Measurements from ENCODE around the gene CORO6. TPM values are rescaled to one million over a fixed set of nuclear protein-coding genes. Genes with fewer than 3 reads are reported as not detected.
A peak's percentile ranks its signal among the peaks of the same experiment; 100 is the strongest.

The CORO6 gene
- total RNA-seq, 4 donors from 2014 or later, result 12.2 to 37.4 (median 13.9) TPM

DNA sequence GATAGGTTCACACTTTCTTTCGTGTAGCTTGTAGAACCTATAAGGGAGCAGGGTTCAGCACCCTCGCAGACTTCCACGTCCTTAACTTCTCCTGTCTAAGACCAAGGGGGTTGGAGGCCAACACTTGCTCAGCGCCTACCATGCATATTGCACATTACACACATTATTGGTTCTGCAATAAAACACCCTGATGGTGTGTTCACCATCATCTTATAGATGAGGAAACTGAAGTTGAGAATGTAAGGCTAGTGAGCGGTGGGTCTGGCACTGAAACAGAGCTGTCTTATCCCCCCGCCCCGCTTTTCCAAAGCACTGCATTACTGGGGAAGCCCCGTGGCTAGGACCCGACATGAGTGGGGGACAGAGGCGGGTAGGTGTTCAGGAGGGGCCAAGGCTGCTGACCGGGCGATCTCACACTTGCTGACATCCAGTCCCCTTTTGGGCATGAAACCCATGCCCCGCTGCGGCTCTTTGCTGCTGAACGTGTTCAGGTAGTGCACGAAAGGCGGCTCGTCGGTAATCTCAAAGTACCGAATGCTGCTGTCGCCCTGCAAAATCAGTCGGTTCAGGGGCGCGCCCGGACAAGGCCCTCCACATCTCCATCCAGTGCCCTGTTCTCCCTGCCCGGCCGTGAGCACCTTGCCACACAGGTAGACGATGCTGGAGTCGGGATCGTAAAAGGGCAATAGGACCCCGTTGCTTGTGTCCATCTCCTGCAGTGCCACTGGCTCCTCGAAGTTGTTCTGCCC lies 6.2 kb downstream of the CORO6 start:
- intact Hi-C loops (cut with DNase I; ENCODE audit: low total_unique reads) (no loop called here), in situ Hi-C loops (cut with MboI; ENCODE audit: low pct_ligation_motif_present in 1 of 4, low pct_unique_long_range_greater_than_20kb in 1 of 4, low sequenced_read_pairs in 3 of 4) (loop anchor here in 1 of 4 donors (25.0 kb wide), 1 partner anchor 321 kb away; the partner anchor contains the start of genes EFCAB5 and SSH2)
- no peak for DNase-seq
- no peaks in the 10 kb centered on the region for H3K9me3 ChIP-seq
- peaks cover 41 to 60% (median 54%) of the 10 kb centered on the region in 4 donors for H3K4me1 ChIP-seq
- H3K4me3 ChIP-seq, result peak overlapping the region in 2 of 4 donors; percentile 30 to 51
- no peaks in the 10 kb centered on the region for H3K36me3 ChIP-seq
- H3K27me3 ChIP-seq, result peaks cover 18% of the 10 kb centered on the region
- TF ChIP-seq CTCF (IDR thresholded peaks at IDR 0.05) (no peak), EP300 (IDR thresholded peaks at IDR 0.05; ENCODE audit: low read depth) (no peak), POLR2AphosphoS5 (IDR thresholded peaks at IDR 0.05) (no peak), POLR2A (IDR thresholded peaks at IDR 0.05) (no peak)
- H3K27ac ChIP-seq, result peak overlapping the region in 1 of 4 donors; percentile 50
- 35 to 39% methylated on average over 3 to 30 of the region's 32 CpGs for WGBS, 2 donors (ENCODE audit: low coverage in 1 of 2)

GRCh38 chr17:29615492-29616299 lies 7.0 kb downstream of the CORO6 start:
- Histone ChIP-seq H3K4me3 (peak overlapping the region in 3 of 4 donors; percentile 12 to 44 (median 30)), H3K27me3 (peaks cover 18% of the 10 kb centered on the region), H3K9me3 (no peaks in the 10 kb centered on the region), H3K4me1 (peaks cover 41 to 60% (median 54%) of the 10 kb centered on the region in 4 donors), H3K36me3 (no peaks in the 10 kb centered on the region), H3K27ac (peak overlapping the region; percentile 36 to 64 (median 47))
- TF ChIP-seq EP300 (IDR thresholded peaks at IDR 0.05; ENCODE audit: low read depth), result no peak
- TF ChIP-seq CTCF (IDR thresholded peaks at IDR 0.05), result no peak
- TF ChIP-seq POLR2AphosphoS5 (IDR thresholded peaks at IDR 0.05), result peak; percentile 76 to 81 (median 80)
- TF ChIP-seq POLR2A (IDR thresholded peaks at IDR 0.05), result peak; percentile 53
- intact Hi-C loops (cut with DNase I; ENCODE audit: low total_unique reads) (no loop called here), in situ Hi-C loops (cut with MboI; ENCODE audit: low pct_ligation_motif_present in 1 of 4, low pct_unique_long_range_greater_than_20kb in 1 of 4, low sequenced_read_pairs in 3 of 4) (loop anchor here in 1 of 4 donors (25.0 kb wide), 1 partner anchor 322 kb away; the partner anchor contains the start of genes EFCAB5 and SSH2)
- 2% methylated on average over 31 of the region's 74 CpGs; no CpG with 5 or more reads in 1 of the 2 donors for WGBS, 2 donors (ENCODE audit: low coverage in 1 of 2)
- DNase-seq, result peak; percentile 92

DNA sequence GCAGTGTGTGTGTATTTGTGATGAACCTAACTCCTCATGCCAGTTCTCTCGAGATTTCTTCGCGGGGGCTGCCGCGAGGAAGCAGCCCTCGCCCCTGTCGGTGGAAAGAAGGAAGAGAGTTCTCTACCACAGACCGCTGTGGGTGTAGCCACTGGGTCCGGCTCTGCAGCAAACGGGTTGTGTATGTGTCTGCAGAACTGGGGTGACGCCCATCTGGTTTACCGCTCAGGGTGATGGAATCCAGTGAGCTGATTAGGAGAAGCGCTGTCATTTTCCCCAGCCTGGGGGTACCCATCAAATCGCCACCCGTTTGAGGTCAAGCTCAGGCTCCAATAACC lies 7.7 kb downstream of the CORO6 start:
- H3K4me1 ChIP-seq, result peaks cover 41 to 60% (median 54%) of the 10 kb centered on the region in 4 donors
- in situ Hi-C loops (cut with MboI; ENCODE audit: low pct_ligation_motif_present in 1 of 4, low pct_unique_long_range_greater_than_20kb in 1 of 4, low sequenced_read_pairs in 3 of 4), result loop anchor here in 1 of 4 donors (25.0 kb wide), 1 partner anchor 322 kb away; the partner anchor contains the start of genes EFCAB5 and SSH2
- peak; percentile 54 for DNase-seq
- no peaks in the 10 kb centered on the region for H3K9me3 ChIP-seq
- no peaks in the 10 kb centered on the region for H3K36me3 ChIP-seq
- 18% methylated on average over 15 of the region's 15 CpGs; no CpG with 5 or more reads in 1 of the 2 donors for WGBS, 2 donors (ENCODE audit: low coverage in 1 of 2)
- H3K4me3 ChIP-seq, result peak overlapping the region in 3 of 4 donors; percentile 12 to 44 (median 30)
- intact Hi-C loops (cut with DNase I; ENCODE audit: low total_unique reads), result no loop called here
- H3K27me3 ChIP-seq, result peaks cover 18% of the 10 kb centered on the region
- peak in 1 of 5 experiments; percentile 19 for TF ChIP-seq CTCF (IDR thresholded peaks at IDR 0.05)
- no peak for TF ChIP-seq EP300 (IDR thresholded peaks at IDR 0.05; ENCODE audit: low read depth)
- TF ChIP-seq POLR2AphosphoS5 (IDR thresholded peaks at IDR 0.05), result no peak
- TF ChIP-seq POLR2A (IDR thresholded peaks at IDR 0.05), result no peak
- peak overlapping the region; percentile 36 to 64 (median 47) for H3K27ac ChIP-seq

Data from transverse colon (tissue), 4 donors.